Activated CD4-positive, CD25-positive, alpha-beta regulatory T cell treated with anti-CD3 and anti-CD28 coated beads, Interleukin-2, amount 50 U/mL, for 24 hours (primary cell): ENCODE results near the gene ELANE.

Source experiments
- ATAC-seq, 2 donors: fragments of 150-1000 bp; cut with Tn5 transposase; one replicate each; pipeline ENCODE4 v1.10.0; 2021; ENCODE audit warnings: mild to moderate bottlenecking in 1 of 2, moderate library complexity in 1 of 2

The ELANE gene

GRCh38 chr19:900043-900301 lies 47.9 kb downstream of the ELANE start:
- peak in 1 of 2 donors; percentile 8 for ATAC-seq

GRCh38 chr19:900302-901111 lies 48.4 kb downstream of the ELANE start:
- peak; percentile 11 to 28 for ATAC-seq

GRCh38 chr19:901216-902092 lies 49.4 kb downstream of the ELANE start:
- no peak for ATAC-seq

DNA sequence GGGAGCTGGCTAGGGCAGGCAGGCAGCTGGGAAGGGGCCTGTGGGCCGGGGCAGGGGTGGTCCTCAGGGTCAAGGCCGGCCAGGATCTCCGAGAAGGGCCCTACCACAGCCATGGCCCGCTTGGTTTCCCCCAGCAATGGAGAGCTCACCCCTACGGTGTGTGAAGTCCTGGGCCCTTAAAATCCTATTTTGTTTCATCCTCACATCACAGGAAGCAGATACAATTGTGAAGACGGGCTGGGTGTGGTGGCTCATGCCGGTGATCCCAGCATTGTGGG lies 49.9 kb downstream of the ELANE start:
- no peak for ATAC-seq

DNA sequence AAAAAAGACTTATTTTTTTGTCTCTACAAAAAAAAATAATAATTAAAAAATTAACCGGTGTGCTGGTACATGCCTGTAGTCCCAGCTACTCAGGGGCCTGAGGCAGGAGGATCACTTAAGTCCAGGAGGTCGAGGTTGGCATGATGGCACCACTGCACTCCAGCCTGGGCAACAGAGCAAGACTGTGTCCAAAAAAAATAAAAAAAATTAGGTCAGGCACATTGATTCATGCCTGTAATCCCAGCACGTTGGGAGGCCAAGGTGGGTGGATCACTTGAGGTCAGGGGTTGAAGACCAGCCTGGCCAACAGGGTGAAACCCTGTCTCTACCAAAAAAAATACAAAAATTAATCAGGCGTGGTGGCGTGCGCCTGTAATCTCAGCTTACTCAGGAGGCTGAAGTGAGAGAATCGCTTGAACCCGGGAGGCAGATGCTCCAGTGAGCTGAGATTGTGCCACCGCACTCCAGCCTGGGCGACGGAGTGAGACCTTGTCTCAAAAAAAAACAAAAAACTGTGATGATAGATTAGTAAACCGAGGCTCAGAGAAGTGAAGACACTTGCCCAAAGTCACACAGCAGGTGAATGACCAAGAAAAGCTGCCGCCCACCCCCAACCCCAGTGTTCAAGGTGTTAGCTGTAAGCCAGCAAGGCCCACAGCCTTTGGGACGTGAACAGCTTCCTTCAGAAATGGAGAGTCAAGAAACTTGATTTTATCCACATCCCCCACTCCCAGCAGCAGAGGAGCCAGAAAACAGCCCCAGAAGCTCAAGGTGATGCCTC lies 50.5 kb downstream of the ELANE start:
- ATAC-seq = no peak

GRCh38 chr19:903266-903797 lies 51.2 kb downstream of the ELANE start:
- no peak for ATAC-seq

- ATAC-seq = no peak
Observed at GRCh38 chr19:904545-904944, 52.4 kb downstream of the ELANE start.
